Endothelial cell of umbilical vein (primary cell): ENCODE data around the gene LPP. TPM values are rescaled to one million over a fixed set of nuclear protein-coding genes. Genes with fewer than 3 reads are reported as not detected.

Experiments
- BruUV-seq: library from RNA; stranded (reverse); fragments of 400-500 nt; replicated peaks from 2 replicates; lab custom pipeline; 2021; lab: Mats Ljungman, UMichigan
- CTCF ChIA-PET: fragments of 300-600, 350-600 bp; sonication (Branson Sonifier 250); formaldehyde crosslinking; loops from one replicate; lab custom pipeline; 2021; ENCODE audit warnings: antibody characterized with exemption, inconsistent platforms; lab: Charles Lee
- POLR2A ChIA-PET: fragments of 300-600, 350-600 bp; sonication (Branson Sonifier 250); formaldehyde crosslinking; loops from one replicate; lab custom pipeline; 2021; ENCODE audit warnings: antibody characterized with exemption, inconsistent platforms; lab: Charles Lee
- DNase-seq: peaks from one replicate; pipeline ENCODE4 v3.0.0-alpha.2; 2011; ENCODE audit warnings: low read depth, low spot score
- FAIRE-seq: peaks from 2 replicates; lab custom pipeline; 2011; peaks lifted over from hg19 to GRCh38; lab: Jason Lieb, UNC
- H2AFZ ChIP-seq: 2 replicates; pipeline ENCODE4 v1.6.0; 2012; ENCODE audit warnings: low read depth, low read length, control low read depth, inconsistent platforms
- H3K27ac ChIP-seq: 2 replicates; pipeline ENCODE4 v1.5.1; 2011; ENCODE audit warnings: low read depth, mild to moderate bottlenecking, control low read depth, low read length, moderate library complexity; ENCODE audit not compliant: insufficient read depth
- H3K27me3 ChIP-seq, 2 experiments: 2 replicates each; pipeline versions ENCODE4 v1.6.0 to v1.6.1; 2011; ENCODE audit warnings: low read length in 2 of 2, mixed read lengths in 1 of 2; ENCODE audit not compliant: control insufficient read depth in 2 of 2, insufficient read depth in 2 of 2
- H3K36me3 ChIP-seq, 2 experiments: 2 replicates in 1 of 2; 3 replicates in 1 of 2; pipeline ENCODE4 v1.5.1; 2011; ENCODE audit warnings: low read length in 2 of 2, mild to moderate bottlenecking in 1 of 2, moderate library complexity in 1 of 2; ENCODE audit not compliant: control insufficient read depth in 2 of 2, insufficient read depth in 2 of 2; ENCODE audit errors: extremely low read depth in 1 of 2
- H3K4me1 ChIP-seq: 3 replicates; pipeline ENCODE4 v1.5.1; 2011; ENCODE audit warnings: mild to moderate bottlenecking, low read length; ENCODE audit not compliant: control insufficient read depth, insufficient read depth; ENCODE audit errors: extremely low read depth
- H3K4me2 ChIP-seq: 2 replicates; pipeline ENCODE4 v1.6.1; 2011; ENCODE audit warnings: low read length, control low read depth, mixed read lengths; ENCODE audit not compliant: insufficient read depth
- H3K4me3 ChIP-seq, 3 experiments: fragments of 200-600 bp in 1 of 3; sonication (generic), shearing (Covaris generic) in 1 of 3; replicated peaks in 1 of 3; 2 replicates each; pipeline ENCODE4 v1.5.1; 2011 to 2016; ENCODE audit warnings: control low read depth in 3 of 3, low read length in 3 of 3, mild to moderate bottlenecking in 2 of 3, inconsistent platforms in 1 of 3, low read depth in 1 of 3, moderate library complexity in 1 of 3; ENCODE audit not compliant: insufficient read depth in 1 of 3
- H3K79me2 ChIP-seq: 2 replicates; pipeline ENCODE4 v1.6.0; 2012; ENCODE audit warnings: low read length, inconsistent platforms; ENCODE audit not compliant: control insufficient read depth, insufficient read depth
- H3K9ac ChIP-seq: replicated peaks from 2 replicates; pipeline ENCODE3; 2011; ENCODE audit warnings: low read length, control low read depth; ENCODE audit not compliant: insufficient read depth; ENCODE audit errors: extremely low read depth
- H3K9me1 ChIP-seq: replicated peaks from 3 replicates; pipeline ENCODE4 v1.6.0; 2011; ENCODE audit warnings: mild to moderate bottlenecking, low read length; ENCODE audit not compliant: control insufficient read depth, insufficient read depth; ENCODE audit errors: extremely low read depth
- H3K9me3 ChIP-seq: replicated peaks from 2 replicates; pipeline ENCODE4 v1.5.1; 2012; ENCODE audit warnings: low read length, inconsistent platforms; ENCODE audit not compliant: control insufficient read depth, insufficient read depth
- H4K20me1 ChIP-seq: replicated peaks from 2 replicates; pipeline ENCODE3; 2011; ENCODE audit warnings: mild to moderate bottlenecking, low read length; ENCODE audit not compliant: control insufficient read depth, insufficient read depth; ENCODE audit errors: extremely low read depth
- FOS ChIP-seq: IDR thresholded peaks from 2 replicates; pipeline ENCODE4 v1.6.1; 2011; ENCODE audit warnings: mild to moderate bottlenecking, low read length, moderate library complexity, borderline replicate concordance; ENCODE audit not compliant: insufficient read depth
- GATA2 ChIP-seq: IDR thresholded peaks from 2 replicates; pipeline ENCODE4 v1.7.0; 2011; ENCODE audit warnings: low read depth, mild to moderate bottlenecking, moderate library complexity, mixed read lengths, low read length; ENCODE audit not compliant: insufficient read length, insufficient read depth
- JUN ChIP-seq: IDR thresholded peaks from 2 replicates; pipeline ENCODE4 v1.6.1; 2011; ENCODE audit warnings: borderline replicate concordance, low read depth; ENCODE audit not compliant: insufficient read length, insufficient read depth
- POLR2A ChIP-seq: IDR thresholded peaks from 2 replicates; pipeline ENCODE4 v1.6.1; 2012; ENCODE audit warnings: low read depth, mild to moderate bottlenecking, control low read depth, low read length
- dilution Hi-C: fragments of 300-500 bp; cut with MboI; formaldehyde crosslinking; loops from one replicate; pipeline ENCODE4 v1.15.0; 2019; ENCODE audit warnings: low sequenced_read_pairs; ENCODE audit not compliant: extremely low pct_ligation_motif_present
- intact Hi-C: fragments of 100-400 bp; cut with micrococcal nuclease; formaldehyde crosslinking; loops from one replicate; pipeline ENCODE4 v1.10.0; 2022
- polyA plus RNA-seq, 4 experiments: library from polyadenylated mRNA; depleted of rRNA in 3 of 4; stranded (reverse) in 3 of 4; unstranded in 1 of 4; fragments of >200 nt; gene quantifications; 2 replicates each; pipeline versions ENCODE4 v1.2.1 to v1.2.3, GENCODE V29; 2011 to 2012; ENCODE audit warnings: missing spikeins in 1 of 4
- total RNA-seq: library from RNA; stranded (reverse); gene quantifications from 2 replicates; pipeline ENCODE4 v1.2.3, GENCODE V29; 2021
- TF ChIP-seq, protein P1 (sequence below), 2 donors: IDR thresholded peaks; 1 replicate in 1 of 2; 2 replicates in 1 of 2; pipeline ENCODE4 v1.5.1; 2011; ENCODE audit warnings: low read length in 2 of 2, mild to moderate bottlenecking in 2 of 2, moderate library complexity in 2 of 2, control low read depth in 1 of 2, inconsistent platforms in 1 of 2, low read depth in 1 of 2; ENCODE audit not compliant: insufficient read depth in 1 of 2; ENCODE audit errors: extremely low read depth in 1 of 2

LPP gene
- total and polyA plus RNA-seq, 2 donors (not counting 3 experiments of a cell fraction or from before 2014, with no cell fraction given) = 16.9 to 153 TPM

DNA sequence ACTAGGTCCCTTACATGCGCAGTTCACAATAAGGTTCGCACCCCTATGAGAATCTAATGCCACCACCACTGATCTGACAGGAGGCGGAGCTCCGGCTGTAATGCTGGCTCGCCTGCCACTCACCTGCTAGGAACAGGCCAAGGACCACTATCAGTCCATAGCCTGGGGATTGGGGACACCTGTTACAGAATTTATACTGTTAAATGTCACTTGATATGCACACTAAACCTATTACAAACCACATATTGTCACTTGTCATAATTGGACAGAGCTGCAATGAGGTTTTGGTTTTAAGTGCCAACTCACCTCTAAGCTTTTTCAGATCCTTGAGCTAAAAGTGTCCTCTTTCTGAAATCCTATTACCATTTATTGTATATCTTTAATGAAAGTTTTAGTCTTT is 509.9 kb downstream of the LPP start:
- ChIA-PET CTCF (interaction anchor here (0.8 to 1.5 kb wide), 7 partner anchors 9 to 924 kb away, joined by 3 to 8 read pairs (median 4); no protein-coding TSS in a partner anchor), POLR2A (no interaction called here)
- intact Hi-C loops (loop anchor here (2.0 kb wide), 1 partner anchor 921 kb away; no protein-coding TSS in a partner anchor), dilution Hi-C loops (loop anchor here (25.0 kb wide), 1 partner anchor 927 kb away; the partner anchor contains the start of gene BCL6)
- TF ChIP-seq JUN (no peak), POLR2A (no peak), FOS (no peak)
- TF ChIP-seq, protein P1, sequence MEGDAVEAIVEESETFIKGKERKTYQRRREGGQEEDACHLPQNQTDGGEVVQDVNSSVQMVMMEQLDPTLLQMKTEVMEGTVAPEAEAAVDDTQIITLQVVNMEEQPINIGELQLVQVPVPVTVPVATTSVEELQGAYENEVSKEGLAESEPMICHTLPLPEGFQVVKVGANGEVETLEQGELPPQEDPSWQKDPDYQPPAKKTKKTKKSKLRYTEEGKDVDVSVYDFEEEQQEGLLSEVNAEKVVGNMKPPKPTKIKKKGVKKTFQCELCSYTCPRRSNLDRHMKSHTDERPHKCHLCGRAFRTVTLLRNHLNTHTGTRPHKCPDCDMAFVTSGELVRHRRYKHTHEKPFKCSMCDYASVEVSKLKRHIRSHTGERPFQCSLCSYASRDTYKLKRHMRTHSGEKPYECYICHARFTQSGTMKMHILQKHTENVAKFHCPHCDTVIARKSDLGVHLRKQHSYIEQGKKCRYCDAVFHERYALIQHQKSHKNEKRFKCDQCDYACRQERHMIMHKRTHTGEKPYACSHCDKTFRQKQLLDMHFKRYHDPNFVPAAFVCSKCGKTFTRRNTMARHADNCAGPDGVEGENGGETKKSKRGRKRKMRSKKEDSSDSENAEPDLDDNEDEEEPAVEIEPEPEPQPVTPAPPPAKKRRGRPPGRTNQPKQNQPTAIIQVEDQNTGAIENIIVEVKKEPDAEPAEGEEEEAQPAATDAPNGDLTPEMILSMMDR (IDR thresholded peaks at IDR 0.05; ENCODE audit: extremely low read depth in 1 of 2, insufficient read depth in 1 of 2, low read depth in 1 of 2, low read length in 2 of 2) = no peak
- peaks cover 3% of the 10 kb centered on the region for H3K4me1 ChIP-seq
- no peaks in the 10 kb centered on the region for H3K9me1 ChIP-seq
- H3K9me3 ChIP-seq = no peaks in the 10 kb centered on the region
- no peak overlapping the region for H3K27ac ChIP-seq
- H4K20me1 ChIP-seq = no peaks in the 10 kb centered on the region
- H3K36me3 ChIP-seq = no peaks in the 10 kb centered on the region
- H2AFZ ChIP-seq = no peak overlapping the region
- BruUV-seq = no TSS peak
- no peaks in the 10 kb centered on the region for H3K27me3 ChIP-seq
- FAIRE-seq (no peak), DNase-seq (no peak)
- H3K79me2 ChIP-seq = no peaks in the 10 kb centered on the region
- no peak overlapping the region for H3K4me3 ChIP-seq
- H3K9ac ChIP-seq = no peak overlapping the region
- H3K4me2 ChIP-seq = no peak overlapping the region

DNA sequence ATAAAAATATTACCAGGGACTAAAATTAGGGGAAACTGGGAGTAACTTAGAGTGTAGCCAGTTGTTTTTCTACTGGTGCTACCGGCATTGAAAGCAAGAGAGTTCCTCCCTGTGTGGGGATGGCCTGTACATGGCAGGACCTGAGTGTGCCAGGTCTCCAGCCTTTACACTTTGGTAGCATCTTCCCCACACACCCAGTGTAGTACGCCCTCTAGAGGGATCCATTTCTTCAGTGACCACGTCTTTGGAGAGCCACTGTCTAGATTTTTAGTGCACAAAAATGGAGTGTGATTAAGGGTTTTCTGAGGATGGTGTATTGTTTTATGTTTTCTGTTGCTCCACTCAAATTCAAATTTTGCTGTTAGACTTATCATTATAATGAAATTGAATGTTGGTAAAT is 510.8 kb downstream of the LPP start:
- H3K9me1 ChIP-seq = no peaks in the 10 kb centered on the region
- no peak overlapping the region for H3K9ac ChIP-seq
- FAIRE-seq (peak; percentile 8), DNase-seq (peak; percentile 18)
- H3K9me3 ChIP-seq = no peaks in the 10 kb centered on the region
- no peak overlapping the region for H3K4me2 ChIP-seq
- intact Hi-C loops (loop anchor here (2.0 to 5.0 kb wide), 2 partner anchors 288 to 922 kb away; no protein-coding TSS in a partner anchor), dilution Hi-C loops (loop anchor here (25.0 kb wide), 1 partner anchor 927 kb away; the partner anchor contains the start of gene BCL6)
- no peaks in the 10 kb centered on the region for H3K79me2 ChIP-seq
- POLR2A ChIA-PET = no interaction called here
- BruUV-seq = no TSS peak
- no peak overlapping the region for H3K27ac ChIP-seq
- no peaks in the 10 kb centered on the region for H3K27me3 ChIP-seq
- H3K4me1 ChIP-seq = peaks cover 3% of the 10 kb centered on the region
- CTCF ChIA-PET = interaction anchor here (0.7 to 1.5 kb wide), 9 partner anchors 8 to 926 kb away, joined by 3 to 8 read pairs (median 3); no protein-coding TSS in a partner anchor
- no peak overlapping the region for H3K4me3 ChIP-seq
- TF ChIP-seq, protein P1 (IDR thresholded peaks at IDR 0.05; ENCODE audit: extremely low read depth in 1 of 2, insufficient read depth in 1 of 2, low read depth in 1 of 2, low read length in 2 of 2) = peak; percentile 29 to 30
- TF ChIP-seq JUN = no peak
- TF ChIP-seq GATA2 = no peak
- H3K36me3 ChIP-seq = no peaks in the 10 kb centered on the region
- H4K20me1 ChIP-seq = no peaks in the 10 kb centered on the region
- no peak overlapping the region for H2AFZ ChIP-seq
